GM12874 (cell line): Measurements from ENCODE around the gene EMILIN2.

Experiments
- TF ChIP-seq, protein P1 (sequence below): IDR thresholded peaks from 2 replicates; pipeline ENCODE4 v1.5.1; 2011; ENCODE audit warnings: low read depth, mild to moderate bottlenecking, control low read depth, low read length, moderate library complexity; ENCODE audit not compliant: insufficient read depth

The EMILIN2 gene

DNA sequence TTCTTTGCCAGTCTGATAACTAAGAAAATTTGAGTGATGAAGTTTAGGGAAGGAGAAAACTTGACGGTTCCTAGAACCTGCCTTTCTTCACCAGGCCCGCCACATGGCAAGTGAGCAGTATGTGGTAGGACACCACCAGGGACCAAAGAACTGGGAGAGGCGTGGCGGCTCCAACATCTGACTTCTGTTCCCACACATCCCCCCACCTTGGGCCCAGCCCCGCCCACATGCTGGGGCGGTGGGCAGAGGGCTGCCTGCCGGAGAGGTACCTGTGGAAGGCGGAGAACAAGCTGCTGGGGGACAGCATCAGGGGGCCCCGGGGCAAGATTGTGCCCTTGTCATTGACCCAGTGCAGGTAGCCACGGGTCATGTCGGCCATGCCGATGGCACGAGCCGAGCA lies 75.0 kb downstream of the EMILIN2 start:
- TF ChIP-seq, protein P1, sequence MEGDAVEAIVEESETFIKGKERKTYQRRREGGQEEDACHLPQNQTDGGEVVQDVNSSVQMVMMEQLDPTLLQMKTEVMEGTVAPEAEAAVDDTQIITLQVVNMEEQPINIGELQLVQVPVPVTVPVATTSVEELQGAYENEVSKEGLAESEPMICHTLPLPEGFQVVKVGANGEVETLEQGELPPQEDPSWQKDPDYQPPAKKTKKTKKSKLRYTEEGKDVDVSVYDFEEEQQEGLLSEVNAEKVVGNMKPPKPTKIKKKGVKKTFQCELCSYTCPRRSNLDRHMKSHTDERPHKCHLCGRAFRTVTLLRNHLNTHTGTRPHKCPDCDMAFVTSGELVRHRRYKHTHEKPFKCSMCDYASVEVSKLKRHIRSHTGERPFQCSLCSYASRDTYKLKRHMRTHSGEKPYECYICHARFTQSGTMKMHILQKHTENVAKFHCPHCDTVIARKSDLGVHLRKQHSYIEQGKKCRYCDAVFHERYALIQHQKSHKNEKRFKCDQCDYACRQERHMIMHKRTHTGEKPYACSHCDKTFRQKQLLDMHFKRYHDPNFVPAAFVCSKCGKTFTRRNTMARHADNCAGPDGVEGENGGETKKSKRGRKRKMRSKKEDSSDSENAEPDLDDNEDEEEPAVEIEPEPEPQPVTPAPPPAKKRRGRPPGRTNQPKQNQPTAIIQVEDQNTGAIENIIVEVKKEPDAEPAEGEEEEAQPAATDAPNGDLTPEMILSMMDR: no peak

DNA sequence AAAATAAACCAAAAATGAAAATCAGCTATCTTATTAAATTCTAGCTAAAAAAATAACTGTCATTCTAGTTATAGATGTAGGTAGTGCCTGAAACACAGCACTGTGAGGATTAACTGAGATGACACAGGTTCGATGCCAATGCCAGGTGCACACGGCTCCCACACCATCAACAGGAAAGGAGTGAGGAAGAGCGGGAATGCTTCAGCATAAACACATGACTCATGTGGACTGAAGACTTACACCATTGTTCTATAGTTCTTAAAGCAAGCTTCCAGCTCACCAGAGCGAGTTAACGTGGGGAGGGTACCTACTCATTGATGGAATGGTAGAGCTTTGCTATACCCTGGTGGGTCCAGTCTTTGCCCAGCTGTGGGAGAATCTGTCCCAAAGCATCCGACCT lies 76.7 kb downstream of the EMILIN2 start:
- TF ChIP-seq, protein P1: no peak

DNA sequence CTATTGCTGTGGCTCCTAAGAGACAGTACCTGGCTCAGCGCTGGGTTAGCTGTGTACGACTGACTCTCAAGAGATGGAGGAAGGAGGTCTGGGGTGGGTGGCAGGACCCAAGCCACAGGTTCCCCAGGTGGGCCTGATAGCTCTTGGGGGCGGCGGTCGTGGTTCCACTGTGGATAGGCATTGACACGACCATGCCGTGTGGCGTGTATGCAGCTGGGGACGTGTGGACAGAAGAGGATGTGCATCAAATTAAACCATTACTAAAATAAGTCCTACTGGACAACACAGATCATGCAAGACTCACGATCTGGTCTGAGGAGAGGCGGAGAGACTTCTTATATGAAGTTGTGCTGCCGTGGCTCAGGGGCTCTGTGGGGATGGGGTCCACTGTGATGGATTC lies 78.1 kb downstream of the EMILIN2 start:
- TF ChIP-seq, protein P1: no peak

DNA sequence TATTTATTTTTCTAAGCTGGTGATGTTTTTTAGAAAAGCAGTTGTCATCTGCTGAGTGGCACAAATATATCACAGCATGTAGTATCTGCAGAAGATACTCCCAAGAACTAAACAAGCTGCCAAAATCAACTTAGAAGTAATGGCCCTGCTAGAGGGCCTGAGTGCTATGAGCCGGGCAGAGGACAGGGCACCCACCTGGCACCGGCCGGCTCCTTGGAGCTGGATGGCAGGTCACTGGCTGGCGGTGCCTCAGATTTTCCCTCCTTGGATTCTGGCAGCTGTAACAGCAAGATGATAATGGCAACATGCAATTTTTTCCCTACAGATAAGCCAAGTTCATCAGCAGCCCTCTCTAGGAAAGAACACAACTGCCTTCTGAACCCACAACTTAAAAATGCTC lies 79.7 kb downstream of the EMILIN2 start:
- TF ChIP-seq, protein P1: no peak

DNA sequence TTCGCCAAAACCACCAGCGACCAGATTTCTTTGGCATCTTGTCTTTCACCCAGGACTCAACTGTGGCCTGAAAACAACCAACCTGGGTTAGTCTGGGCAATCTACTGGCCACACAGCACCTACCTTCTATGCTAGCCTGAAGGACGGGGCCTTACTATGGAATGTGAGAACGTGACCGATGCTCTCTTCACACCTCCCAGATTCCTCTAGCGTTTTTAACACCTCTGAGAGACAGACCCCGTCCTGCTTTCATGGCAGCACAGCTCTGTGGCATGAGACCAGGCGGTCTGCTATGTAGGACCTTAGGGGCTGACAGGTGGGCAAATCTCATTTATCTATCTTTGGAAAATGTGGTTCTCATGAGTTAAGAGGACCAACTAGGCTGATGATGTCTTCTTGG lies 80.9 kb downstream of the EMILIN2 start:
- TF ChIP-seq, protein P1: no peak

DNA sequence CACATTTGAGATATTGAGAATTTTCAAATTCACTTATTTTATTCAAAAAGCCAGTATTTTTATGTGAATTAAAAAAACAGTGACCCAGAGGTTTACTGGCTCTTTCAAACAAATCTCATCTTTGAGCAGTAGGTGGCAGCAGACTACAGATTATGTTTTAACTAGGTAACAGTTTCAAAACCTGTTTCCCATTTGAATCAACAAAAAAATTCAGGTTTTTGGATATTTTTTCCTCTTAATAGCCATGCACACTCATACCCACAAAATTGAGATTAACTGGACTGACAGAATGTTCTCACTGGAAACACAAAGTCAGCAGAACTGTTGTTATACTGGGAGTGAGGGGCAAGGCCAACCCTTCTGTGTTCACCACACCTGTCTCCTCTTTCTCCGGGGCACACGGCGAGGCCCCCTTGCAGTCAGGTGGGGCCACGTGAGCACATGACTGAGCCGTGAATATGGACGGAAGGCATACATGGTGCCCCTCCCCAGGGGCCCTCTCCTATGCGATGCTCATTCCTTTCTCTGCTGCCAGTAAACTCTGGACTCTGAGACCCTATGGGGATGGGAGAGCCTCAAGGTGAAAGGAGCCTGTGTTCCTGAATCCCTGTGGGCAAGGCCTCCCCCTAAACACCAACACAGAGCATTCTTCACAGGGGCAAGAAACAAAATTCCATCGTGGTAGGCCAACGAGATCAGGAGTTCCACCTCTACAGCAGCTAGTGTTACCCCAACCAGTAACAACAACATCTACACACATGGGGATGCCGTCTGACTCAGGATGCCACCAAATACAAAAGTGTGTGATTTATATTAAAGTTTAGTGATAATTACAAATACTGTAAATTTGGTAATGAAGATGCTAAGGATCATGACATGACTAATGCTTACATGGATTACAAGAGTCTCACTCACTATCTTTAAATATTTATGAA lies 85.7 kb downstream of the EMILIN2 start:
- TF ChIP-seq, protein P1: peak; percentile 31; the same call in 1 of the 2 replicates

DNA sequence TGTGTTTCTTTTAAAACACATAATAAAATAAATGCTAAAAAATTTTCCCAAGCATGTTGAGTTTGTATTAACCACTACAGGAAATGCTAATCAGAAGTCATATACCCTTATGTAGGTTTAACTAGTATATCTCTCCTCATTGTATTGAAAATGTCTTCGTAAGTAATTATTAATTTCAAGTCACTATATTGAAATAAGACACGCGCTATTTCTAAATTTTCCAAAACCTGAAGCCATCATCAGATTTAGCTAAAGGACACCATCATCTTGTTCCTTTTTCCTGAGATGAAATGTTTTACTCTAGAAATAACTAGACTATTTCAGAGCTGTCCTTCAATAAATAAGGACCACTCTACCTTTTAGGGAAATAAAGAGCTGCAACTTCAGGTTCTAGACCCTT lies 87.2 kb downstream of the EMILIN2 start:
- TF ChIP-seq, protein P1: no peak
